ENCODE results near the gene TMEM126A. TPM values are rescaled to one million over a fixed set of nuclear protein-coding genes. Genes with fewer than 3 reads are reported as not detected.
A peak's percentile ranks its signal among the peaks of the same experiment; 100 is the strongest.

TMEM126A gene
- total RNA-seq (10 to 100 TPM; 17.0 to 19.5 TPM), total RNA-seq (6.1 to 60.0 (median 16.3) reads per million in 172 experiments)
- polyA plus RNA-seq (2013, experiment 1 of 2), result 25.9 TPM
- polyA plus RNA-seq (2013, experiment 2 of 2), result 27.0 TPM

GRCh38 chr11:85647604-85648299, at the start of gene TMEM126A:
TMEM126A (plus strand) TSS chr11:85647967; CDS start chr11:85650256, 2,289 bp downstream.
- Mint-ChIP-seq H3K36me3 (ENCODE audit: low read depth) (peaks cover 22% of the 10 kb centered on the region), H3K27me3 (peaks cover 23% of the 10 kb centered on the region), H3K27ac (peak within 1 kb of the TSS; percentile 89), H3K4me1 (ENCODE audit: low read depth) (peaks cover 44% of the 10 kb centered on the region), H3K9me3 (no peaks in the 10 kb centered on the region), H3K4me3 (peak within 1 kb of the TSS; percentile 97)
- Histone ChIP-seq H3K9me3 (ENCODE audit: control insufficient read depth in 1 of 2, insufficient read depth in 1 of 2, low read length in 2 of 2) (no peaks in the 10 kb centered on the region), H3K36me3 (ENCODE audit: insufficient read depth, low read length) (peaks cover 16% of the 10 kb centered on the region), H3K4me3 (ENCODE audit: low read length) (peak within 1 kb of the TSS; percentile 84), H3K4me1 (ENCODE audit: insufficient read depth, low read length) (peaks cover 20% of the 10 kb centered on the region), H3K27me3 (ENCODE audit: control insufficient read depth in 1 of 2, insufficient read depth in 2 of 2, low read length in 2 of 2) (peaks cover 0 to 8% of the 10 kb centered on the region in 2 experiments), H3K27ac (ENCODE audit: low read depth in 1 of 2, low read length in 2 of 2) (peak within 1 kb of the TSS; percentile 77 to 84)
- intact Hi-C loops (cut with DNase I, micrococcal nuclease), result loop anchor here (1.0 to 5.0 kb wide), 6 partner anchors 15 to 655 kb away; partner anchors contain the start of genes EED (in 1 of the 2), HIKESHI (in 1 of the 2) and TMEM126B (in 1 of the 2)
- POLR2A ChIA-PET, result interaction anchor here (0.6 to 8.8 kb wide), 23 partner anchors 8 to 655 kb away, joined by 3 to 136 read pairs (median 4); partner anchors contain the start of genes CREBZF, DLG2, EED and HIKESHI
- TF ChIP-seq CTCF (IDR thresholded peaks at IDR 0.05), result no peak
- DNase-seq (peak; percentile 81 to 95 (median 88)), ATAC-seq (ENCODE audit: poor library complexity) (peak; percentile 99)
- CTCF ChIA-PET, result interaction anchor here (0.5 to 2.6 kb wide), 4 partner anchors 10 to 22 kb away, joined by 3 to 9 read pairs (median 3); no protein-coding TSS in a partner anchor

- Histone ChIP-seq H3K27me3 (ENCODE audit: control insufficient read depth in 1 of 2, insufficient read depth in 2 of 2, low read length in 2 of 2) (no peaks in the 10 kb centered on the region), H3K4me1 (ENCODE audit: insufficient read depth, low read length) (no peaks in the 10 kb centered on the region), H3K4me3 (ENCODE audit: low read length) (no peak overlapping the region), H3K27ac (ENCODE audit: low read depth in 1 of 2, low read length in 2 of 2) (no peak overlapping the region), H3K9me3 (ENCODE audit: control insufficient read depth in 1 of 2, insufficient read depth in 1 of 2, low read length in 2 of 2) (no peaks in the 10 kb centered on the region), H3K36me3 (ENCODE audit: insufficient read depth, low read length) (no peaks in the 10 kb centered on the region)
- H3K4me3 Mint-ChIP-seq, result no peak overlapping the region
- no peak overlapping the region for H3K27ac Mint-ChIP-seq
- no peaks in the 10 kb centered on the region for H3K9me3 Mint-ChIP-seq
- H3K4me1 Mint-ChIP-seq (ENCODE audit: low read depth), result no peaks in the 10 kb centered on the region
- CTCF ChIA-PET, result interaction anchor here (1.3 kb wide), 1 partner anchor 12 kb away, joined by 3 read pairs; no protein-coding TSS in a partner anchor
- DNase-seq (no peak), ATAC-seq (ENCODE audit: poor library complexity) (no peak)
- no peaks in the 10 kb centered on the region for H3K36me3 Mint-ChIP-seq (ENCODE audit: low read depth)
- intact Hi-C loops (cut with DNase I, micrococcal nuclease), result loop anchor here in 1 of 2 experiments (5.0 to 10.0 kb wide), 4 partner anchors 258 to 856 kb away; partner anchors contain the start of gene CCDC83
- POLR2A ChIA-PET, result no interaction called here
- TF ChIP-seq CTCF (IDR thresholded peaks at IDR 0.05), result no peak
- no peaks in the 10 kb centered on the region for H3K27me3 Mint-ChIP-seq
Observed at GRCh38 chr11:85599083-85599482, 48.7 kb upstream of the TMEM126A start.

GRCh38 chr11:85602526-85603213, 45.1 kb upstream of the TMEM126A start:
- no peak overlapping the region for H3K4me3 Mint-ChIP-seq
- Histone ChIP-seq H3K4me3 (ENCODE audit: low read length) (no peak overlapping the region), H3K27ac (ENCODE audit: low read depth in 1 of 2, low read length in 2 of 2) (no peak overlapping the region), H3K9me3 (ENCODE audit: control insufficient read depth in 1 of 2, insufficient read depth in 1 of 2, low read length in 2 of 2) (no peaks in the 10 kb centered on the region), H3K4me1 (ENCODE audit: insufficient read depth, low read length) (no peaks in the 10 kb centered on the region), H3K36me3 (ENCODE audit: insufficient read depth, low read length) (no peaks in the 10 kb centered on the region), H3K27me3 (ENCODE audit: control insufficient read depth in 1 of 2, insufficient read depth in 2 of 2, low read length in 2 of 2) (no peaks in the 10 kb centered on the region)
- H3K27me3 Mint-ChIP-seq, result no peaks in the 10 kb centered on the region
- TF ChIP-seq CTCF (IDR thresholded peaks at IDR 0.05), result no peak
- H3K9me3 Mint-ChIP-seq, result no peaks in the 10 kb centered on the region
- H3K4me1 Mint-ChIP-seq (ENCODE audit: low read depth), result no peaks in the 10 kb centered on the region
- H3K27ac Mint-ChIP-seq, result no peak overlapping the region
- intact Hi-C loops (cut with DNase I, micrococcal nuclease), result no loop called here
- POLR2A ChIA-PET, result interaction anchor here (1.4 kb wide), 1 partner anchor 45 kb away, joined by 3 read pairs; the partner anchor contains the start of gene TMEM126A
- no peak for DNase-seq
- no peak for ATAC-seq (ENCODE audit: poor library complexity)
- CTCF ChIA-PET, result no interaction called here
- H3K36me3 Mint-ChIP-seq (ENCODE audit: low read depth), result no peaks in the 10 kb centered on the region
